ENCODE data around the gene GNAL. TPM values are rescaled to one million over a fixed set of nuclear protein-coding genes. Genes with fewer than 3 reads are reported as not detected.

The GNAL gene
- total RNA-seq, 6 donors from 2014 or later = 1.00 to 6.7 (median 3.5) TPM

DNA sequence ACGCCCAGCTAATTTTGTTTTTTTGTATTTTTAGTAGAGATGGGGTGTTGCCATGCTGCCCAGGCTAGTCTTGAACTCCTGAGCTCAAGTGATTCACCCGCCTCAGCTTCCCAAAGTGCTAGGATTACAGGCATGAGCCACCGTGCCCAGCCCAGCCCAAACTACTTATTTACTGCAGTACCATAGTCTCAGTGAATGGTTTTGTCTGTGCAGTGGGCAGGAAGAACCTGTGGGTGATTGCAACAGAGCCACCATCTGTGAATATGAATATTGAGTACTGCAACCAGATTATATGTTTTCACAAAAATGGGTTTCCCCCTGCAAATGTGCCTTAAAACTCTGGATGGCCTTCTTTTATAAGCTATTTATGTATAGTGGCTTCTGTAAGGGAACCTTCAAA lies 210.0 kb downstream of the GNAL start:
- no peak for DNase-seq
- peaks cover 7 to 52% (median 18%) of the 10 kb centered on the region in 4 donors for H3K36me3 ChIP-seq
- no peak for ATAC-seq (ENCODE audit: low FRiP score in 2 of 2)
- no peak for TF ChIP-seq POLR2AphosphoS5 (IDR thresholded peaks at IDR 0.05)
- TF ChIP-seq EP300 (IDR thresholded peaks at IDR 0.05) = no peak
- no peak for TF ChIP-seq POLR2A (IDR thresholded peaks at IDR 0.05)
- TF ChIP-seq, protein P1, sequence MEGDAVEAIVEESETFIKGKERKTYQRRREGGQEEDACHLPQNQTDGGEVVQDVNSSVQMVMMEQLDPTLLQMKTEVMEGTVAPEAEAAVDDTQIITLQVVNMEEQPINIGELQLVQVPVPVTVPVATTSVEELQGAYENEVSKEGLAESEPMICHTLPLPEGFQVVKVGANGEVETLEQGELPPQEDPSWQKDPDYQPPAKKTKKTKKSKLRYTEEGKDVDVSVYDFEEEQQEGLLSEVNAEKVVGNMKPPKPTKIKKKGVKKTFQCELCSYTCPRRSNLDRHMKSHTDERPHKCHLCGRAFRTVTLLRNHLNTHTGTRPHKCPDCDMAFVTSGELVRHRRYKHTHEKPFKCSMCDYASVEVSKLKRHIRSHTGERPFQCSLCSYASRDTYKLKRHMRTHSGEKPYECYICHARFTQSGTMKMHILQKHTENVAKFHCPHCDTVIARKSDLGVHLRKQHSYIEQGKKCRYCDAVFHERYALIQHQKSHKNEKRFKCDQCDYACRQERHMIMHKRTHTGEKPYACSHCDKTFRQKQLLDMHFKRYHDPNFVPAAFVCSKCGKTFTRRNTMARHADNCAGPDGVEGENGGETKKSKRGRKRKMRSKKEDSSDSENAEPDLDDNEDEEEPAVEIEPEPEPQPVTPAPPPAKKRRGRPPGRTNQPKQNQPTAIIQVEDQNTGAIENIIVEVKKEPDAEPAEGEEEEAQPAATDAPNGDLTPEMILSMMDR (IDR thresholded peaks at IDR 0.05) = no peak
- no peak overlapping the region for H3K4me3 ChIP-seq
- 85 to 93% methylated on average over 3 of the region's 3 CpGs for WGBS, 2 donors
- H3K27me3 ChIP-seq = no peaks in the 10 kb centered on the region
- peaks cover under 1 to 9% (median under 1%) of the 10 kb centered on the region in 4 donors for H3K4me1 ChIP-seq
- no peaks in the 10 kb centered on the region for H3K9me3 ChIP-seq
- no peak overlapping the region for H3K27ac ChIP-seq

GRCh38 chr18:11901826-11902438 lies 212.9 kb downstream of the GNAL start:
- no peaks in the 10 kb centered on the region for H3K9me3 ChIP-seq
- H3K4me3 ChIP-seq = no peak overlapping the region
- DNase-seq (no peak), ATAC-seq (ENCODE audit: low FRiP score in 2 of 2) (peak in 1 of 2 donors; percentile 61)
- peaks cover 1 to 13% (median 2%) of the 10 kb centered on the region in 4 donors for H3K4me1 ChIP-seq
- no peaks in the 10 kb centered on the region for H3K27me3 ChIP-seq
- peak overlapping the region in 1 of 4 donors; percentile 6 for H3K27ac ChIP-seq
- WGBS, 2 donors = 70 to 73% methylated on average over 5 of the region's 5 CpGs
- peaks cover 0 to 52% (median 9%) of the 10 kb centered on the region in 4 donors for H3K36me3 ChIP-seq
- TF ChIP-seq EP300 (IDR thresholded peaks at IDR 0.05) (no peak), POLR2AphosphoS5 (IDR thresholded peaks at IDR 0.05) (no peak), POLR2A (IDR thresholded peaks at IDR 0.05) (no peak)
- TF ChIP-seq, protein P1 (IDR thresholded peaks at IDR 0.05) = no peak

DNA sequence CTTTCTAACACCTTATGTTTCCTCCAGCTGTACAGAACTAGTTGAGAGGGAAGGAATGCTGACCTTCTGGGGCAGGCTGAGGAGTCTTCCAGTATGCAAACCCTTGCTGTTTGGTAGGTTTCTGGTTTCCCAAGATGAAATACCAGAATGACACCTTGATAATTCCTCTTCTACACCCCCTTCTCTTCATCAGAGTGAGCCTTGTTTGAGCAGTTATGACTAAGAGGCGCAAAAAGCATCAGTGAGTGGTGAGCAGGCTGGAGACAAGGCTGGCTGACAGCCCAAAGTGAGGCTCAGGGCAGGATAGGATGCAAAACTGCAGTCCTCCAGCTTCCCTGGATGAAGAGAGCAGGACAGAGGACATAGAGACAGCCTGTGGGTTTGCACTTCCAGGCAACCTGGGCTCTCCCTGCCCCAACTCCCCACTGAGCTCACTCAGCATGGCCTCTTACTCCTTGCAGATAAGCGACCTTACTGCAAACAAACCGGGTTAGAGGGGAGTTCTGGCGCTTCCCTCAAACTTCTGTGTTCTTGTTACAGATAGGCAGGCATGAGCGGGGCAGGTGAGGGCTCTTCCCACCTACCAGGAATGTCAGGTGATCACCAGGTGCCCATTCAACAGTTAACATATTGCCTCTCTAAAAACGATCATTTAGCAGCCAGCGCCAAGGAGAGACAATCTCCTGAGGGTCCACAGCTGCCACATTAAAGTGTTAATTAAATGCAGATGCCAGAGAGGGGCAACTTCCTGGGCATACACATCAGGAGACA lies 213.6 kb downstream of the GNAL start:
- Histone ChIP-seq H3K9me3 (no peaks in the 10 kb centered on the region), H3K27ac (peak overlapping the region in 1 of 4 donors; percentile 6), H3K4me1 (peaks cover 6 to 20% (median 8%) of the 10 kb centered on the region in 4 donors), H3K4me3 (no peak overlapping the region), H3K27me3 (no peaks in the 10 kb centered on the region), H3K36me3 (peaks cover 0 to 49% (median 9%) of the 10 kb centered on the region in 4 donors)
- no peak for DNase-seq
- ATAC-seq (ENCODE audit: low FRiP score in 2 of 2) = no peak
- 72 to 79% methylated on average over 6 to 7 of the region's 7 CpGs for WGBS, 2 donors
- TF ChIP-seq, protein P1 (IDR thresholded peaks at IDR 0.05) = no peak
- TF ChIP-seq EP300 (IDR thresholded peaks at IDR 0.05) (no peak), POLR2AphosphoS5 (IDR thresholded peaks at IDR 0.05) (no peak), POLR2A (IDR thresholded peaks at IDR 0.05) (no peak)

DNA sequence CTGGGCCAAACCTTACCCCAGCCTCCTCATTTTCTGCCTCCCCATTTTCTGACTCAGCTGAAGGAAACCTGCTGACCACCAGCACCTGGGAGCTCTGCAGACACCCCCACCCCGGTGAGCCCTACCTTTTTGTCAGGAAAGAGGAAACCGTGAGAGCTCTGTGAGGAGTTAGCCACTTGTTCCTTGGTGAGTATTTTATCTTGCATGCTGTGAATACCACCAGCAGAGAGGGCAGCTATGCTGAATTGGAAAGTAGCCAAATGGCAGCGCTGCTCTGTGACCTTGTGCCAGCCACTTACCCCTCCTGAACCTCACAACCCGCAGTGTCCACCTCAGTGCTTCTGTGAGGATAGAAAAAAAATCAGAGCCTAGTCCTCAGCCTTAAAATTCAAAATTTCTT lies 216.5 kb downstream of the GNAL start:
- TF ChIP-seq POLR2A (IDR thresholded peaks at IDR 0.05) (no peak), EP300 (IDR thresholded peaks at IDR 0.05) (no peak)
- H3K4me3 ChIP-seq = no peak overlapping the region
- peaks cover 13 to 28% (median 16%) of the 10 kb centered on the region in 4 donors for H3K4me1 ChIP-seq
- no peaks in the 10 kb centered on the region for H3K27me3 ChIP-seq
- no peaks in the 10 kb centered on the region for H3K9me3 ChIP-seq
- H3K27ac ChIP-seq = no peak overlapping the region
- 59 to 71% methylated on average over 4 of the region's 4 CpGs for WGBS, 2 donors
- H3K36me3 ChIP-seq = peaks cover 0 to 41% (median 8%) of the 10 kb centered on the region in 4 donors
- DNase-seq (no peak), ATAC-seq (ENCODE audit: low FRiP score in 2 of 2) (no peak)

DNA sequence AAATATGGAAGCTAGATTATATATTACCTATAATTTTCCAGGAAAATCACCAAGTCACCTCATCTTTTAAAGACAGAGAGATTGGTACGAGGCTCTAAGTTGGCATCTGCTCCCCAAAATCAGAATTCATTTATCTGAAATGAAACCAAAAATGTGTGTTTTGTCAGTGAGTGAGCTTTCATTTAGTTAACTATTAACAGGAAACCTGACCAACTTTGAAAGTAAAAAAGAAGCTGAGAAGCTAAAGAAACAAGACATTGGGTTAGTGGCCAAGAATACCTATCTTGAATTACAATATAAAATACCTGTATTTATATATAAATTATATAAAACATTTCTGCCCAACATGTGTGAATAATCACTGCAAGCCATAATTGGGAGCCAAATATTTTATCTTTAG lies 217.1 kb downstream of the GNAL start:
- H3K4me1 ChIP-seq = peaks cover 13 to 28% (median 16%) of the 10 kb centered on the region in 4 donors
- TF ChIP-seq POLR2AphosphoS5 (IDR thresholded peaks at IDR 0.05) = no peak
- TF ChIP-seq, protein P1 (IDR thresholded peaks at IDR 0.05) = no peak
- TF ChIP-seq EP300 (IDR thresholded peaks at IDR 0.05) = no peak
- TF ChIP-seq POLR2A (IDR thresholded peaks at IDR 0.05) = no peak
- DNase-seq (no peak), ATAC-seq (ENCODE audit: low FRiP score in 2 of 2) (no peak)
- no peak overlapping the region for H3K27ac ChIP-seq
- H3K4me3 ChIP-seq = no peak overlapping the region
- H3K36me3 ChIP-seq = peaks cover 0 to 41% (median 8%) of the 10 kb centered on the region in 4 donors
- H3K9me3 ChIP-seq = no peaks in the 10 kb centered on the region
- H3K27me3 ChIP-seq = no peaks in the 10 kb centered on the region
- WGBS, 2 donors = 74 to 91% methylated on average over 1 of the region's 1 CpG
